A549 (cell line): ENCODE data around the gene RPS6KA2.

Source experiments
- CBX2 ChIP-seq: fragments of 200-600 bp; sonication (generic); IDR thresholded peaks from 2 replicates; pipeline ENCODE4 v1.6.1; 2016; ENCODE audit warnings: low read depth, mild to moderate bottlenecking, borderline replicate concordance
- CEBPB ChIP-seq, 2 experiments: fragments of >200 bp in 1 of 2; sonication (Bioruptor Twin) in 1 of 2; formaldehyde crosslinking in 1 of 2; IDR thresholded peaks; 2 replicates each; pipeline ENCODE4 v1.6.1; 2012 to 2016
- CTCF ChIP-seq: fragments of >200 bp; sonication (Bioruptor Twin); formaldehyde crosslinking; IDR thresholded peaks from 3 replicates; pipeline ENCODE4 v1.5.1; 2016
- EP300 ChIP-seq, 2 experiments: fragments of >200 bp; sonication (Bioruptor Twin); formaldehyde crosslinking; IDR thresholded peaks; 2 replicates in 1 of 2; 3 replicates in 1 of 2; pipeline ENCODE4 v1.6.1; 2016 to 2017
- JUN ChIP-seq, 2 experiments: fragments of >200 bp; sonication (Bioruptor Twin); formaldehyde crosslinking; IDR thresholded peaks; 2 replicates in 1 of 2; 3 replicates in 1 of 2; pipeline ENCODE4 v1.6.1; 2016 to 2017
- JUNB ChIP-seq: fragments of >200 bp; sonication (Bioruptor Twin); formaldehyde crosslinking; IDR thresholded peaks from 2 replicates; pipeline ENCODE4 v1.6.1; 2016
- MYC ChIP-seq: IDR thresholded peaks from 2 replicates; pipeline ENCODE4 v1.6.1; 2012; ENCODE audit warnings: mild to moderate bottlenecking, inconsistent platforms, low read length, improper control_type of control experiment, borderline replicate concordance
- POLR2A ChIP-seq: IDR thresholded peaks from 2 replicates; pipeline ENCODE4 v1.6.1; 2012; ENCODE audit warnings: mild to moderate bottlenecking, low read length
- RAD21 ChIP-seq, 2 experiments: fragments of >200 bp in 1 of 2; sonication (Bioruptor Twin) in 1 of 2; formaldehyde crosslinking in 1 of 2; IDR thresholded peaks in 1 of 2; conservative IDR thresholded peaks in 1 of 2; 2 replicates in 1 of 2; 3 replicates in 1 of 2; pipeline ENCODE4 v1.6.1; 2012 to 2018; ENCODE audit warnings: inconsistent platforms in 1 of 2
- REST ChIP-seq: fragments of 200-600 bp; sonication (generic); IDR thresholded peaks from 2 replicates; pipeline ENCODE4 v1.6.1; 2016; ENCODE audit warnings: antibody characterized with exemption, mild to moderate bottlenecking, moderate library complexity
- RFX5 ChIP-seq: fragments of 450-650 bp; IDR thresholded peaks from 2 replicates; pipeline ENCODE4 v1.7.1; 2014; ENCODE audit warnings: antibody characterized with exemption, mild to moderate bottlenecking, moderate library complexity
- SMC3 ChIP-seq: fragments of >200 bp; sonication (Bioruptor Twin); formaldehyde crosslinking; IDR thresholded peaks from 3 replicates; pipeline ENCODE4 v1.6.1; 2018; ENCODE audit warnings: inconsistent platforms

GRCh38 chr6:166415833-166416347 is 211.2 kb downstream of the RPS6KA2 start:
- TF ChIP-seq SMC3 (no peak), JUNB (no peak), MYC (no peak), CBX2 (no peak), POLR2A (no peak), CTCF (no peak), EP300 (IDR thresholded peaks at IDR 0.05) (no peak), RAD21 (conservative IDR thresholded peaks at IDR 0.05 in 1 of 2, IDR thresholded peaks at IDR 0.05 in 1 of 2) (no peak), JUN (IDR thresholded peaks at IDR 0.05) (no peak), CEBPB (IDR thresholded peaks at IDR 0.05) (no peak), REST (no peak), RFX5 (no peak)
